GM19035 (cell line): ENCODE measurements around the gene ELL.

Source experiments
- ATAC-seq: cut with Tn5 transposase; IDR thresholded peaks from one replicate; pipeline ENCODE4 v1.9.1; 2021; ENCODE audit not compliant: unreplicated experiment

The ELL gene

GRCh38 chr19:18490728-18491127 is 31.1 kb downstream of the ELL start:
- no peak for ATAC-seq

DNA sequence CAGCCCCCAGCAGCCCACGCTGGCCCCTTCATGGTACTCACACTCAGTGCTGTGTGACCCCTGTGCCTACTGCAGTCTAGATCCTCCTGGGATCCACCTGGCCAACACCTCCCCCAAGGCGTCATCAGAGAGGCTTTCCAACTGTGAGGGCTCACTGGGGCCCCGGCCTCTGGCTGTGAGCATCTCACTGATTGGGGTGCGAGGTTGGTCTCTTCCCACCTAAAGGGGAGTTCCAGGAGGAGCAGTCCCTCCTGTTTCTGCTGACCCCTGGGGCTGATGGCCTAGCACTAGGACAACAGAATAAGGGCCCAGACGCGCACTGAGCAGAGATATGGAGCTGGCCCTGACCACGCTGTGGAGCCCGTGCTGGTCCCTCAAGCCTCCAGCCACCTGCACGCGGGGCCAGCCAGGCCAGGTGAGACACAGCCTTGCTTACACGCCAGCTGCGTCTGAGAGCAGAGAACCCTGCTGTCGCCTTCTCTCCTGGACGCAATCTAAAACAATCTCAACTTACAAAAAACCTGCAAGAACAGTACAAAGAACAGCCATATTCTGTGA is 32.2 kb downstream of the ELL start:
- ATAC-seq: no peak

- ATAC-seq: no peak
These were observed 32.8 kb downstream of the ELL start for GRCh38 chr19:18488838-18489626.

DNA sequence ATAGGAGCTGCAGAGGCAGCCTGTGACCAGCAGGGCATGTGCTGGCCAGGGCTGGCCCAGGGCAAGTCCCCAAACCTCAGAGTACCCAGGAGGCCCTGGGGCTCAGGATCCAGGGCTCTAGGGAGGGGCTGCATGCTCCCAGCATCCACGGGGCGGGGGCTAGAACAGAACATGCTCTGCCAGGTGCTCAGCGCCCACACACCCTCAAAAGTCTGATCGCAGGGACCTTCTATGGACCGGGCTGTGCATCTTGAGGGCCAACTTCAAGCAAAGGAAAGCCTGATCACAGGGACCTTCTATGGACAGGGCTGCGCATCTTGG is 33.5 kb downstream of the ELL start:
- no peak for ATAC-seq

DNA sequence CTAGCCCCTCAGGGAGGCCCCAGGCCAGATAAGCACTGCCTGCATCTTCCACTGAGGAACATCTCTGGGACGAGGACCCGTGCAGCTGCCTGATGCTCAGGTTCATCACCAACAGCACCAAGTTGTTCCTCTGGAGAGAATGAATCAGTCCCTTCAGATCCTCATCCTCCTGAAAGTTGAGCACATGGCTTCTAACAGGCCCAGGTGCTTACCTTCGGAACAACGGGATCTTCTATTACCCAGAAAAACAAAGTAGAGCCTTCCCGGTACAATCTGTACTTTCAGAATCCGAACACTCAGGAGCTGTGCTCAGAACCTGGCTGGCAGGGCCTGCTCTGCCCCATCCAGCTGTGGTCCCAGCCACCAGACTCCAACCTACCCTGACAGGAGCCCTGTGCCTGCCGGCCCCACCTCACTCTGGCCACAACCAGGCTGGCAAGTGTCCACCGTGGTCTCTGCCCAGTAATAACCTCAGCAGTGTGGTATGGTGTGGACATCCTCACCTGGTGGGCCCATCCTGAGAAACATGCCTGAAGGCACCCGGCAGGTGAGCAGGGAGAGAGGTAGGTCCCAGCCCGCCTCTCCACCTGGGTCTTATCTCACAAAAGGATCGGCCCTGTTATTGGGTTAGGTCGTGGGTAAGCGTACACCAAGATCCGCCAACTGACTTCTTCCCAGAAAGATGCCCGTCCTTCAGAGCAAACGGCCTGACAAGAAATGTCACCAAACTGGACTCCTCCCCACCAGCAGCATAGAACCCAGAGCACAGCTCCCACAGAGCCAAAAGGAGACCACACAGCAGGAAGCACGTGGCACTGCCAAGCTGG is 34.1 kb downstream of the ELL start:
- no peak for ATAC-seq

DNA sequence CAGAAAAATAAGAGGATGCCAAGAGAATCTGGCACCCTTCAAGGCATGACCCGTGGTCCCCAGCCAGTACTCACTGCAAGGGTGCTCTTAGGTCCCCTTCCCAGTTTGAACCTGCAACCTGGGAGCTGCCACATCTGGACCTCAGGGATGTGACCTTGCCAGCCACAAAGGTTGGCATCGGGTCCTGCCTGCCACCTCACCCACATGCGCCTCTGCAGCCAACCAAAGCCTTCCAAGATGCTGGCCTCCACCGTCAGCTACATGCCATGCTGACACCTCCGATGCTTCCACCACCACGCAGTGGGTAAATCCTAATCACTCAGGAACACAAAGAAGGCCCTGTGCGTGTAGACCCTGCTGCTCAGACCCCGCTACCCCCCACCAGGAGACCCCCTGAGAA is 35.1 kb downstream of the ELL start:
- ATAC-seq: no peak

- no peak for ATAC-seq
These were observed 36.9 kb downstream of the ELL start for GRCh38 chr19:18484992-18485391.

DNA sequence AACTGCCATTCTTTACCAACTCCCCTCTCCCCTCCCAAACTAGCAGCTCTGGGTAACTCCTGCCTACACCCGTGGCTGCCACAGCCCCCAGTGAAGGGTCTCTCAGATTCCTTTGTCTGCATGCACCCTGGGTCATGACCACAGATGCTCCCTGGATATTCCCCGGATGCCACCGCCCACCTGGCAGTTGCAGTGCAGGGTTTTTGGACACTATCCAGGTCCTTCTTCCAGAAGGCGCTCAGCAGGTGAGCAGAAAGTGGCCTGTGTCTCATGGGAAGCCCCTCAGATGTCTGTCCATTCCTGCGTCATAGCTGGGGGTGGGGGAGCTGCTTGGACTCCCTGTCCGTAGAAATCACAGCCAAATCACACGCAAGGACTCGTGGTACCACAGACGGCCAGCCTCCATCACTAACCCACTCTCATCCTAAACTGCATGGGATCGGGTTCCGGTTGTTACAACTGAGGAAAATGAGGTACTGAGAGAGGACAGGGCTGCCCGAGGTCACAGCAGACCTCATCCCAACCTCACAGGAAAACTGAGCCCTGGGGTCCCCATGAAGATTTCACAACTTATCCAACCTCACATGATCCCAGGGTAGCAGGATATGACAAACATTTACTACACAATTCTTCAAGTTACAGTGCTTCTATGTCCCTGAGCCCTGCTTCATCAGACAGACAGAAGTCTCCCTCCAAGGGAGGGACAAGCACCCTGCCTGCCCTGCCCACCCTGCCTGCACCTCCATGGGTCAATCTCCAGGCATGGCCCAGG is 38.6 kb downstream of the ELL start:
- no peak for ATAC-seq

- ATAC-seq: no peak
These were observed 40.2 kb downstream of the ELL start for GRCh38 chr19:18481505-18482222.

- no peak for ATAC-seq
These were observed 41.7 kb downstream of the ELL start for GRCh38 chr19:18480006-18480691.

GRCh38 chr19:18478545-18479311 is 43.1 kb downstream of the ELL start:
- peak; percentile 72 for ATAC-seq

DNA sequence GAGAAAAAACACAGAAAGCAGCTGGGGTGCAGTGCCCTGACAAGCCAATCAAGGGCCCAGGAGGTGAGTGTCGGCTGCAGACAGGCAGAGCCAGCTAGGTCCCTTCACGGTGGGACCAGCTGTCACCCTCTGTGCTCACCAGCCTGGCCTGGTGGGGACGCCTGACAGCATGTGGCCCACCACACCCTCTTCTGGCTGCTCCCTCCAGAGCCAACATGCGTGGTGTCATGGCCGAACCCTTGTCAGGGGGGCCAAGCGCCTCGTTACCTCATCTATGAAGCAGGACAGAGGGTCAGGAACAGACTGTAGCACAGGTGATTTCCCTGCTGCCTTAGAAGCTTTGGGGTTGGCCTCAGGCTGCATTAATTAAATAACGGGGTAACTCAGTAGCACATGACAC is 43.9 kb downstream of the ELL start:
- no peak for ATAC-seq

- no peak for ATAC-seq
These were observed 44.7 kb downstream of the ELL start for GRCh38 chr19:18477042-18477779.

GRCh38 chr19:18476507-18477041 is 45.3 kb downstream of the ELL start:
- ATAC-seq: no peak

DNA sequence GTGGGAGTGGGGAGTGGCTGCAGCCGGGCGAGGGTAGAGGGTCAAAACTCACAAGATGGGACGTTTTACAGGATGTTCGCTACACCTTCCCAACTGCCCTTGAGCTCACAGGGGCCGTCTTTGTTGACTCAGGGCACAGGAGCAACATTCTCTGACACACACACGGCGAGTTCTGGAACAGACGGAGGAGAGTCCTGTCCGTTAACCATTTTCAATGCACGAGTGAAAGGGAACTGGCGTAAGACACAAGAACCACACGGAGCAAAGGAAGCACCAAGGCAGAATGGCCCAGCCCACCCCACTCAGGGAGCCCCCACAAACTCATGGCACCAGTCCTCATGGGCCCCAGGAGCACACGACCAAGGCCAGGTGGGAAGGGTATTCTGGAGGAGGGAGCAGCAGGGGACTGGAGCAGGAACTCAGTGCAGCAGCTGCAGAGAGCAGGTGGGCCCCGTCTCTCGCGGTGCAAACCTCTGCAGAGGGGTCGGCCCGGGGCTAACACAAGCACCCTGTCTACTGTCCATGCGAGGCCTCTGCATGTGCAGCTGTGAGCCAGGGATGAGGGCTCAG is 46.0 kb downstream of the ELL start:
- no peak for ATAC-seq

GRCh38 chr19:18475004-18475453 is 46.8 kb downstream of the ELL start:
- no peak for ATAC-seq

GRCh38 chr19:18474366-18474887 is 47.4 kb downstream of the ELL start:
- ATAC-seq: no peak

GRCh38 chr19:18473706-18474087 is 48.2 kb downstream of the ELL start:
- ATAC-seq: no peak
